Vagina (tissue), 2 donors: ENCODE measurements around the gene KNDC1. TPM values are rescaled to one million over a fixed set of nuclear protein-coding genes. Genes with fewer than 3 reads are reported as not detected.

Experiments used
- DNase-seq, 2 donors: peaks; one replicate each; pipeline ENCODE4 v3.0.0-alpha.2; 2017; ENCODE audit errors: extremely low spot score in 2 of 2
- H3K27ac ChIP-seq: fragments of 200-600 bp; sonication (generic); one replicate; pipeline ENCODE4 v1.5.1; 2019
- H3K27me3 ChIP-seq: fragments of 200-600 bp; sonication (generic); one replicate; pipeline ENCODE4 v1.5.1; 2019
- H3K36me3 ChIP-seq, 2 donors: fragments of 200-600 bp; sonication (generic); one replicate each; pipeline ENCODE4 v1.5.1; 2017 to 2019
- H3K4me1 ChIP-seq: fragments of 200-600 bp; sonication (generic); one replicate; pipeline ENCODE4 v1.5.1; 2019
- H3K4me3 ChIP-seq, 2 donors: fragments of 200-600 bp; sonication (generic); 1 replicate in 1 of 2; 2 replicates in 1 of 2; pipeline ENCODE4 v1.5.1; 2016 to 2019
- H3K9me3 ChIP-seq: fragments of 200-600 bp; sonication (generic); one replicate; pipeline ENCODE4 v1.5.1; 2019
- CTCF ChIP-seq, 3 experiments: fragments of 450-650 bp in 2 of 3; fragments of 200-600 bp in 1 of 3; sonication (generic) in 1 of 3; IDR thresholded peaks; one replicate each; pipeline ENCODE4 v1.5.1; 2017 to 2019; ENCODE audit warnings: antibody characterized with exemption in 3 of 3, mild to moderate bottlenecking in 2 of 3, moderate library complexity in 2 of 3
- POLR2A ChIP-seq, 2 donors: fragments of 450-650 bp; IDR thresholded peaks; one replicate each; pipeline ENCODE4 v1.6.1; 2017; ENCODE audit warnings: antibody characterized with exemption in 2 of 2, mild to moderate bottlenecking in 2 of 2, moderate library complexity in 2 of 2
- POLR2AphosphoS5 ChIP-seq, 2 donors: sonication (generic); formaldehyde crosslinking; IDR thresholded peaks; one replicate each; pipeline ENCODE4 v1.9.0; 2017; ENCODE audit warnings: antibody characterized with exemption in 2 of 2, mild to moderate bottlenecking in 2 of 2, low read depth in 1 of 2; ENCODE audit not compliant: insufficient read depth in 1 of 2
- intact Hi-C: fragments of 100-400 bp; cut with DNase I; formaldehyde crosslinking; loops from one replicate; pipeline ENCODE4 v1.15.1; 2023
- total RNA-seq: library from RNA; depleted of rRNA; stranded (reverse); fragments of >200 nt; gene quantifications from one replicate; pipeline ENCODE4 v1.2.3, GENCODE V29; 2016

KNDC1 gene
- total RNA-seq, 1 donor from 2014 or later, result 3.4 TPM

GRCh38 chr10:133177380-133178157 is 17.6 kb downstream of the KNDC1 start:
- H3K27me3 ChIP-seq, result no peaks in the 10 kb centered on the region
- no peaks in the 10 kb centered on the region for H3K36me3 ChIP-seq
- no peaks in the 10 kb centered on the region for H3K9me3 ChIP-seq
- H3K27ac ChIP-seq, result no peak overlapping the region
- H3K4me1 ChIP-seq, result no peaks in the 10 kb centered on the region
- H3K4me3 ChIP-seq, result no peak overlapping the region
- DNase-seq, result no peak
- intact Hi-C loops, result no loop called here
- TF ChIP-seq CTCF (IDR thresholded peaks at IDR 0.05) (no peak), POLR2A (IDR thresholded peaks at IDR 0.05) (no peak), POLR2AphosphoS5 (IDR thresholded peaks at IDR 0.05; ENCODE audit: insufficient read depth in 1 of 2, low read depth in 1 of 2) (no peak)

- no peak for TF ChIP-seq CTCF (IDR thresholded peaks at IDR 0.05)
- TF ChIP-seq POLR2A (IDR thresholded peaks at IDR 0.05), result no peak
- TF ChIP-seq POLR2AphosphoS5 (IDR thresholded peaks at IDR 0.05; ENCODE audit: insufficient read depth in 1 of 2, low read depth in 1 of 2), result no peak
- H3K27me3 ChIP-seq, result no peaks in the 10 kb centered on the region
- no peaks in the 10 kb centered on the region for H3K4me1 ChIP-seq
- no peak for DNase-seq
- no peak overlapping the region for H3K4me3 ChIP-seq
- no peaks in the 10 kb centered on the region for H3K9me3 ChIP-seq
- intact Hi-C loops, result no loop called here
- no peak overlapping the region for H3K27ac ChIP-seq
- no peaks in the 10 kb centered on the region for H3K36me3 ChIP-seq
Measured at GRCh38 chr10:133178357-133179127, 18.5 kb downstream of the KNDC1 start.

DNA sequence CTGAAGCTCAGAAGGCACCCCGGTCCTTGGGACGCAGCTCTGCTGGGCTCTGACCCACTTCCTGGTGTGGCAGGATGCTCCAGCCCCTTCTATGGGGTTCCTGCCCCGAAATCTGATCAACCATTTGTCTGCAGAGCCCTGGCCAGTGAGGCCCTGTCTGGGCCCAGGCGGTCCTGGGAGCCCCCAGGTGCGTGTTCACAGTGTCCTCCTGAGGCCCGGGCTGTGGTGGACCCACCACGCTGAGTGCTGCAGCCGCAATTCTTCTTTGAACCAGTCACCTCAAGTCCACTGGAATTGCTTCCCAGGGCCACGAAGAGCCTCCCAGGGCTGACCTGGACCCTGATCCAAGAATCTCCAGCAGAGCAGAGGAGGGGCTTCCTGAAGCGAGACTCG is 19.1 kb downstream of the KNDC1 start:
- intact Hi-C loops, result no loop called here
- H3K9me3 ChIP-seq, result no peaks in the 10 kb centered on the region
- H3K27me3 ChIP-seq, result no peaks in the 10 kb centered on the region
- no peak overlapping the region for H3K4me3 ChIP-seq
- DNase-seq, result no peak
- no peaks in the 10 kb centered on the region for H3K36me3 ChIP-seq
- TF ChIP-seq POLR2AphosphoS5 (IDR thresholded peaks at IDR 0.05; ENCODE audit: insufficient read depth in 1 of 2, low read depth in 1 of 2) (no peak), CTCF (IDR thresholded peaks at IDR 0.05) (no peak), POLR2A (IDR thresholded peaks at IDR 0.05) (no peak)
- H3K27ac ChIP-seq, result no peak overlapping the region
- no peaks in the 10 kb centered on the region for H3K4me1 ChIP-seq

- H3K36me3 ChIP-seq, result no peaks in the 10 kb centered on the region
- H3K27ac ChIP-seq, result no peak overlapping the region
- H3K4me1 ChIP-seq, result no peaks in the 10 kb centered on the region
- no peak overlapping the region for H3K4me3 ChIP-seq
- no peaks in the 10 kb centered on the region for H3K9me3 ChIP-seq
- intact Hi-C loops, result no loop called here
- no peak for TF ChIP-seq POLR2AphosphoS5 (IDR thresholded peaks at IDR 0.05; ENCODE audit: insufficient read depth in 1 of 2, low read depth in 1 of 2)
- H3K27me3 ChIP-seq, result no peaks in the 10 kb centered on the region
- DNase-seq, result no peak
Measured at GRCh38 chr10:133179651-133180050, 19.6 kb downstream of the KNDC1 start.

GRCh38 chr10:133180192-133180964 is 20.4 kb downstream of the KNDC1 start:
- H3K27ac ChIP-seq, result no peak overlapping the region
- intact Hi-C loops, result no loop called here
- H3K9me3 ChIP-seq, result no peaks in the 10 kb centered on the region
- no peaks in the 10 kb centered on the region for H3K27me3 ChIP-seq
- H3K4me3 ChIP-seq, result no peak overlapping the region
- H3K36me3 ChIP-seq, result no peaks in the 10 kb centered on the region
- no peak for TF ChIP-seq CTCF (IDR thresholded peaks at IDR 0.05)
- no peak for TF ChIP-seq POLR2A (IDR thresholded peaks at IDR 0.05)
- TF ChIP-seq POLR2AphosphoS5 (IDR thresholded peaks at IDR 0.05; ENCODE audit: insufficient read depth in 1 of 2, low read depth in 1 of 2), result no peak
- no peaks in the 10 kb centered on the region for H3K4me1 ChIP-seq
- no peak for DNase-seq
